Thyroid gland (tissue), 4 donors: Measurements from ENCODE around the gene APOL4.

Source experiments
- CTCF ChIP-seq, 6 experiments: fragments of 200-600 bp in 3 of 6; fragments of 450-650 bp in 3 of 6; sonication (generic) in 3 of 6; IDR thresholded peaks; one replicate each; pipeline ENCODE4 v1.5.1; 2016 to 2019; ENCODE audit warnings: antibody characterized with exemption in 6 of 6, mild to moderate bottlenecking in 2 of 6, inconsistent platforms in 1 of 6, moderate library complexity in 1 of 6
- POLR2A ChIP-seq, 2 donors: fragments of 450-650 bp; IDR thresholded peaks; one replicate each; pipeline ENCODE4 v1.6.1; 2017; ENCODE audit warnings: antibody characterized with exemption in 2 of 2, mild to moderate bottlenecking in 2 of 2, moderate library complexity in 1 of 2

GRCh38 chr22:36247955-36248354 is 46.3 kb upstream of the APOL4 start:
- no peak for TF ChIP-seq POLR2A (IDR thresholded peaks at IDR 0.05)
- TF ChIP-seq CTCF (IDR thresholded peaks at IDR 0.05), result no peak
